Heart right ventricle (tissue), 16 donors: ENCODE results near the gene ABCB10. TPM values are rescaled to one million over a fixed set of nuclear protein-coding genes. Genes with fewer than 3 reads are reported as not detected.
"Not testable (repeated sequence)": the region's sequence is repeated elsewhere in the genome, so short reads cannot be mapped to it uniquely, and the experiment has no call there.

Experiments
- ATAC-seq, 8 donors: fragments of 200-7000 bp; cut with Tn5 transposase; one replicate each; pipeline ENCODE4 v1.9.1; 2020; ENCODE audit warnings: mild to moderate bottlenecking in 8 of 8, moderate library complexity in 8 of 8, moderate number of reproducible peaks in 1 of 8
- DNase-seq, 2 donors: peaks; one replicate each; pipeline ENCODE4 v3.0.0-alpha.2; 2020
- H3K27ac ChIP-seq, 10 donors: fragments of 200-600 bp; sonication (generic) in 2 of 10; one replicate each; pipeline versions ENCODE4 v1.5.0 to v1.8.0; 2020 to 2022; ENCODE audit warnings: mild to moderate bottlenecking in 3 of 10
- H3K27me3 ChIP-seq, 7 donors: fragments of 200-600 bp; one replicate each; pipeline ENCODE4 v1.8.0; 2021 to 2022; ENCODE audit warnings: mild to moderate bottlenecking in 2 of 7
- H3K36me3 ChIP-seq, 9 donors: fragments of 200-600 bp; sonication (generic) in 1 of 9; one replicate each; pipeline versions ENCODE4 v1.5.0 to v1.8.0; 2020 to 2022; ENCODE audit warnings: mild to moderate bottlenecking in 2 of 9
- H3K4me1 ChIP-seq, 9 donors: fragments of 200-600 bp; sonication (generic) in 1 of 9; one replicate each; pipeline versions ENCODE4 v1.5.0 to v1.8.0; 2020 to 2022; ENCODE audit warnings: mild to moderate bottlenecking in 4 of 9
- H3K4me3 ChIP-seq, 10 donors: fragments of 200-600 bp; sonication (generic) in 2 of 10; one replicate each; pipeline versions ENCODE4 v1.5.0 to v1.8.0; 2020 to 2022; ENCODE audit warnings: mild to moderate bottlenecking in 7 of 10, moderate library complexity in 2 of 10
- H3K9me3 ChIP-seq, 11 donors: fragments of 200-600 bp in 10 of 11; sonication (generic) in 2 of 11; one replicate each; pipeline versions ENCODE4 v1.5.0 to v1.8.0; 2013 to 2022; ENCODE audit warnings: mild to moderate bottlenecking in 2 of 11, control low read depth in 1 of 11, moderate library complexity in 1 of 11
- CTCF ChIP-seq, 9 donors: fragments of 200-600 bp; sonication (generic) in 2 of 9; IDR thresholded peaks; one replicate each; pipeline versions ENCODE4 v1.5.0 to v1.8.0; 2021 to 2022; ENCODE audit warnings: antibody characterized with exemption in 9 of 9, mild to moderate bottlenecking in 5 of 9, moderate library complexity in 1 of 9
- WGBS, 2 donors: extraction: QIAGEN DNeasy Blood & Tissue Kit; methylation state at CpG; one replicate each; pipeline ENCODE4 v1.1.7; 2013; ENCODE audit warnings: inconsistent platforms in 1 of 2; 5-methylcytosine and 5-hydroxymethylcytosine counted together
- intact Hi-C, 10 donors: fragments of 100-400 bp; cut with DNase I; formaldehyde crosslinking; loops; one replicate each; pipeline versions ENCODE4 v1.11.1 to v1.14.2; 2022
- polyA plus RNA-seq, 2 donors: library from polyadenylated mRNA; stranded (reverse); fragments of 200-250 nt; gene quantifications; one replicate each; pipeline ENCODE4 v1.2.3, GENCODE V29; 2013
- total RNA-seq, 10 donors: library from RNA; stranded (reverse); fragmentation: NEBNext Ultra II Directional in 3 of 10; extraction: Animal tissue kit (Norgen Biotek cat#: 25700) in 3 of 10; gene quantifications; one replicate each; pipeline versions ENCODE4 v1.2.1 to v1.2.4, GENCODE V29; 2021 to 2023
- donor health status: Arrhythmogenic right ventricular cardiomyopathy.
- donor health status: ischemic (EF 13 %, LVEDD 7.1; RV severe dilation, severe dysfunction).
- donor health status: healthy with polysubstance abuse.
- donor health status: DM: no; HTN: yes; CAD: no.
- donor health status: DM: no; HTN: no; CAD: no.
- donor health status: ischemic (EF 25% LVEDD 6.9; RV normal size, moderate dysfunction).
- donor health status: ischemic (EF 25% LVEDD 5.7; RV mildly dilated, moderate dysfunction).
- donor health status: healthy.
- donor health status: DM: yes; HTN: yes; CAD: no.
- donor health status: Ischemic cardiomyopathy.
- donor health status: ischemic (EF 35%, LVEDD 5.7; RV mildly dilated, moderate dysfunction).
- donor health status: nonischemic (EF 11% LVEDD 7.7; RV severe dilation, severe dysfunction).
- donor health status: DM: yes; HTN: yes; CAD: no.
- donor health status: PGD.
- donor health status: ischemic (EF 29% LVEDD 5.4; RV normal size, mild dysfunction).
- donor health status: nonischemic (EF 23%, LVEDD 6.1; RV moderate dilation, normal function).

Gene ABCB10
- total and polyA plus RNA-seq, 12 donors, result 4.2 to 13.5 (median 11.3) TPM

- Histone ChIP-seq H3K36me3 (peaks cover 0 to 98% (median 37%) of the 10 kb centered on the region in 9 donors), H3K27ac (no peak overlapping the region), H3K9me3 (no peaks in the 10 kb centered on the region), H3K27me3 (no peaks in the 10 kb centered on the region), H3K4me3 (no peak overlapping the region), H3K4me1 (peaks cover 0 to 12% (median 4%) of the 10 kb centered on the region in 9 donors)
- WGBS, 2 donors, result 95 to 96% methylated on average over 5 of the region's 5 CpGs
- intact Hi-C loops, result loop anchor here in 6 of 10 donors (1.0 to 10.0 kb wide), 7 partner anchors 110 to 818 kb away; no protein-coding TSS in a partner anchor
- ATAC-seq, result peak in 1 of 8 donors; percentile 16
- no peak for TF ChIP-seq CTCF (IDR thresholded peaks at IDR 0.05)
- no peak for DNase-seq
Observed at GRCh38 chr1:229482511-229482910, 76.0 kb downstream of the ABCB10 start.

DNA sequence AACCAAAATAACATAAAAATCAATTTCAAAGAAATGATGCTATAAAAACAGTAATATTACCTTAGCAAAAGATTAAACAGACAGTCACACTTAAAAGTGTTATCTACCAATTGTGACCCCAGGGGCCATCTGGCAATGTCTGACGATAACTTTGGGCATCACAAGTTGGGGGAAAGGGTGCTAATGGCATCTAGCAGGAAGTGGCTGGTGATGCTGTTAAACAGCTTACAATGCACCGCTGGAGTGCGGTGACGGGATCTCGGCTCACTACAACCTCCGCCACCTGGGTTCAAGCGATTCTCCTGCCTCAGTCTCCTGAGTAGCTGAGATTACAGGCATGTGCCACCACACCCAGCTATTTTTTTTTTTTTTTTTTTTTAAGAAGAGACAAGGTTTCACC, 78.0 kb downstream of the ABCB10 start:
- Histone ChIP-seq H3K36me3 (peaks cover 0 to 97% (median 35%) of the 10 kb centered on the region in 9 donors), H3K27ac (no peak overlapping the region), H3K27me3 (no peaks in the 10 kb centered on the region), H3K4me1 (peaks cover 0 to 12% (median 4%) of the 10 kb centered on the region in 9 donors), H3K4me3 (no peak overlapping the region), H3K9me3 (no peaks in the 10 kb centered on the region)
- ATAC-seq (no peak), DNase-seq (no peak)
- WGBS, 2 donors, result 88 to 91% methylated on average over 7 of the region's 7 CpGs
- TF ChIP-seq CTCF (IDR thresholded peaks at IDR 0.05), result no peak
- intact Hi-C loops, result loop anchor here in 9 of 10 donors (2.0 to 10.0 kb wide), 7 partner anchors 108 to 816 kb away; no protein-coding TSS in a partner anchor

- Histone ChIP-seq H3K9me3 (no peaks in the 10 kb centered on the region), H3K4me1 (peaks cover 0 to 12% (median 4%) of the 10 kb centered on the region in 9 donors), H3K36me3 (peaks cover 0 to 97% (median 34%) of the 10 kb centered on the region in 9 donors), H3K4me3 (no peak overlapping the region), H3K27ac (peak overlapping the region in 1 of 10 donors; percentile 9), H3K27me3 (no peaks in the 10 kb centered on the region)
- 69 to 71% methylated on average over 10 of the region's 10 CpGs for WGBS, 2 donors
- DNase-seq, result no peak
- no peak for TF ChIP-seq CTCF (IDR thresholded peaks at IDR 0.05)
- intact Hi-C loops, result loop anchor here in 9 of 10 donors (2.0 to 10.0 kb wide), 7 partner anchors 108 to 815 kb away; no protein-coding TSS in a partner anchor
- peak in 2 of 8 donors; percentile 39 to 48 for ATAC-seq
Observed at GRCh38 chr1:229479660-229480399, 78.7 kb downstream of the ABCB10 start.

- intact Hi-C loops, result no loop called here
- Histone ChIP-seq H3K4me3 (no peak overlapping the region), H3K27ac (no peak overlapping the region), H3K9me3 (no peaks in the 10 kb centered on the region), H3K4me1 (peaks cover 0 to 12% (median 4%) of the 10 kb centered on the region in 9 donors), H3K36me3 (peaks cover 0 to 97% (median 27%) of the 10 kb centered on the region in 9 donors), H3K27me3 (no peaks in the 10 kb centered on the region)
- no peak for TF ChIP-seq CTCF (IDR thresholded peaks at IDR 0.05)
- ATAC-seq, result no peak
- 96% methylated on average over 1 of the region's 1 CpG for WGBS, 2 donors
- DNase-seq, result no peak
Observed at GRCh38 chr1:229478852-229479251, 79.7 kb downstream of the ABCB10 start.

- H3K4me3 ChIP-seq, intact Hi-C loops, H3K4me1 ChIP-seq, ATAC-seq, H3K27ac ChIP-seq, H3K27me3 ChIP-seq, DNase-seq, H3K9me3 ChIP-seq: not testable (repeated sequence)
- peaks cover 0 to 98% (median 32%) of the 10 kb centered on the region in 9 donors for H3K36me3 ChIP-seq
- 95 to 97% methylated on average over 13 of the region's 13 CpGs for WGBS, 2 donors
Observed at GRCh38 chr1:229475859-229476258, 82.6 kb downstream of the ABCB10 start.
